Neural progenitor cell (in vitro differentiated cells): ENCODE results near the gene CTRL. TPM values are rescaled to one million over a fixed set of nuclear protein-coding genes. Genes with fewer than 3 reads are reported as not detected.
"Not testable (repeated sequence)": the region's sequence is repeated elsewhere in the genome, so short reads cannot be mapped to it uniquely, and the experiment has no call there.

ENCODE experiments used
- DNase-seq: peaks from one replicate; pipeline ENCODE4 v3.0.0-alpha.2; 2016; ENCODE audit warnings: low spot score
- H2AFZ ChIP-seq: fragments of 200-600 bp; sonication (generic); replicated peaks from 2 replicates; pipeline ENCODE4 v1.6.1; 2016; ENCODE audit warnings: antibody characterized with exemption
- H3F3A ChIP-seq: fragments of 200-600 bp; sonication (generic); 2 replicates; pipeline ENCODE4 v1.6.1; 2016; ENCODE audit warnings: antibody characterized with exemption, low read depth
- H3K27ac ChIP-seq: fragments of 200-600 bp; sonication (generic); 2 replicates; pipeline ENCODE4 v1.5.1; 2016; ENCODE audit warnings: mild to moderate bottlenecking
- H3K27me3 ChIP-seq: fragments of 200-600 bp; sonication (generic); 2 replicates; pipeline ENCODE4 v1.6.1; 2016; ENCODE audit warnings: mild to moderate bottlenecking, moderate library complexity
- H3K36me3 ChIP-seq: fragments of 200-600 bp; sonication (generic); 2 replicates; pipeline ENCODE4 v1.5.1; 2016
- H3K4me1 ChIP-seq: fragments of 200-600 bp; sonication (generic); 2 replicates; pipeline ENCODE4 v1.6.1; 2016; ENCODE audit warnings: mixed run types
- H3K4me2 ChIP-seq: fragments of 200-600 bp; sonication (generic); 2 replicates; pipeline ENCODE4 v1.6.1; 2016
- H3K4me3 ChIP-seq: fragments of 200-600 bp; sonication (generic); 2 replicates; pipeline ENCODE4 v1.5.1; 2016
- H3K79me2 ChIP-seq: fragments of 200-600 bp; sonication (generic); 2 replicates; pipeline ENCODE4 v1.6.1; 2016; ENCODE audit warnings: low read depth
- H3K9ac ChIP-seq: fragments of 200-600 bp; sonication (generic); 2 replicates; pipeline ENCODE4 v1.6.1; 2016
- H3K9me3 ChIP-seq: fragments of 200-600 bp; sonication (generic); 2 replicates; pipeline ENCODE4 v1.5.1; 2016; ENCODE audit warnings: low read depth
- H4K20me1 ChIP-seq: fragments of 200-600 bp; sonication (generic); 2 replicates; pipeline ENCODE4 v1.6.1; 2016; ENCODE audit warnings: low read depth
- H3K27ac Mint-ChIP-seq: 3 replicates; pipeline ENCODE4 v1.8.0; 2021; ENCODE audit warnings: mixed read lengths
- H3K27me3 Mint-ChIP-seq: 2 replicates; pipeline ENCODE4 v1.8.0; 2022; ENCODE audit warnings: low read depth, mild to moderate bottlenecking, inconsistent platforms, moderate library complexity, mixed read lengths; ENCODE audit not compliant: insufficient read depth
- H3K36me3 Mint-ChIP-seq: 3 replicates; pipeline ENCODE4 v1.8.0; 2021; ENCODE audit warnings: mixed read lengths
- H3K4me1 Mint-ChIP-seq: 3 replicates; pipeline ENCODE4 v1.8.0; 2021; ENCODE audit warnings: mixed read lengths
- H3K4me3 Mint-ChIP-seq: 3 replicates; pipeline ENCODE4 v1.8.0; 2021; ENCODE audit warnings: mild to moderate bottlenecking, moderate library complexity, mixed read lengths
- H3K9me3 Mint-ChIP-seq: 3 replicates; pipeline ENCODE4 v1.8.0; 2020; ENCODE audit warnings: mixed read lengths
- CTCF ChIP-seq: fragments of 200-600 bp; sonication (generic); IDR thresholded peaks from 2 replicates; pipeline ENCODE4 v1.5.1; 2017; ENCODE audit warnings: antibody characterized with exemption, mild to moderate bottlenecking
- EZH2 ChIP-seq: fragments of 200-600 bp; sonication (generic); IDR thresholded peaks from 2 replicates; pipeline ENCODE4 v1.6.1; 2017; ENCODE audit warnings: antibody characterized with exemption, mild to moderate bottlenecking, moderate library complexity
- EZH2phosphoT487 ChIP-seq: fragments of 200-600 bp; sonication (generic); IDR thresholded peaks from 2 replicates; pipeline ENCODE4 v1.6.1; 2017; ENCODE audit warnings: antibody characterized with exemption
- total RNA-seq: library from RNA; depleted of rRNA; stranded (reverse); fragments of >200 nt; gene quantifications from 2 replicates; pipeline ENCODE4 v1.2.3, GENCODE V29; 2015; ENCODE audit warnings: low replicate concordance

Gene CTRL
- total RNA-seq, 1 donor from 2014 or later = 0.45 TPM

DNA sequence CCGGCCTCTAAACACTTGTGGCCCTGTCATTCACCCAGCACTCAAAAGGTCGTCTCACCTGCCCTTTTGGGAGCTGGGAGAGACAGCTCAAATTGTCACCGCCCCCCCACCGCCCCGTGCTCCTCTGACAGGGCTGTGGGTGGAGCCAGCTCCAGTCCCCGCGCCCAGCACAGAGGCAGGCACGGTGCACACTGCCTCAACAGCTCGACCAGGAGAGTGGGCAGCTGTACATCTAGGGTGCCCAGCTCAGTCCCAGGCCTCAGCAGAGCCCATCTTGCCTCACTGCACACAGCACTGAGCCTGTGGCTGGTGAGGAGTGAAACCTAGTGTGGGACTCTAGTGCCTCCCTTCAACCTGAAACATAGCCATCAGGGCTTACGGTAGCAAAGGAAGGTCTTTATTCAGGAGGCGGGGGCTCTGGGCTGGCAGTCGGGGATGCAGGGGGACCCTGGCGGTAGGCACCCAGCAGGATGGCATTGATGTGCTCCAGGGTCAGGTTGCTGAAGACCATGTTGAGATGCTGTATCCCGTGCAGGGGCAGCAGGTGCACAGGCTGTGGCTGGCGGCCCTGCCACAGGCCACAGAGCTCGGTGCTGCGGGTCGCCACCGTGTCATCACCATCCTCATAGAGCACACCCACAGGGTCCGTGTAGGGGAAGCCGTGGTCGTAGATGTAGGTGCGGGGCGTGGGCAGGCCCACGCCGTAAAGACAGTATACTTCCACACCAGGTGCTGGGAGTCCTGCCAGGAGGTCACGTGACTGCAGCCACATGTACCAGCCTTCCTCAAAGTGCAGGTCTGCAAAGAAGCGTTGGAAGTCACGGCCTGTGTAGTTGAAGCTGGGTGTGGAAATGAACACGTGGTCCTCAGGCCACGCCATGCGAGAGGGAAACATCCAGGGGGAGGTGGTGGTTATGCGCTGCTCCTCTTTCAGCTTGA, 8.1 kb upstream of the CTRL start:
- Mint-ChIP-seq H3K9me3 (no peaks in the 10 kb centered on the region), H3K27ac (no peak overlapping the region), H3K36me3 (peaks cover 1% of the 10 kb centered on the region), H3K4me1 (peaks cover 32% of the 10 kb centered on the region), H3K4me3 (no peak overlapping the region), H3K27me3 (peaks cover 7% of the 10 kb centered on the region)
- Histone ChIP-seq H3K79me2 (peaks cover 16% of the 10 kb centered on the region), H2AFZ (no peak overlapping the region), H3K27me3 (no peaks in the 10 kb centered on the region), H3K36me3 (no peaks in the 10 kb centered on the region), H3F3A (peaks cover 42% of the 10 kb centered on the region), H3K27ac (no peak overlapping the region), H3K4me3 (no peak overlapping the region), H3K9me3 (no peaks in the 10 kb centered on the region), H3K4me1 (peaks cover 26% of the 10 kb centered on the region), H4K20me1 (peaks cover 50% of the 10 kb centered on the region), H3K4me2 (no peak overlapping the region), H3K9ac (no peak overlapping the region)
- TF ChIP-seq EZH2phosphoT487 (no peak), CTCF (no peak), EZH2 (no peak)
- no peak for DNase-seq

DNA sequence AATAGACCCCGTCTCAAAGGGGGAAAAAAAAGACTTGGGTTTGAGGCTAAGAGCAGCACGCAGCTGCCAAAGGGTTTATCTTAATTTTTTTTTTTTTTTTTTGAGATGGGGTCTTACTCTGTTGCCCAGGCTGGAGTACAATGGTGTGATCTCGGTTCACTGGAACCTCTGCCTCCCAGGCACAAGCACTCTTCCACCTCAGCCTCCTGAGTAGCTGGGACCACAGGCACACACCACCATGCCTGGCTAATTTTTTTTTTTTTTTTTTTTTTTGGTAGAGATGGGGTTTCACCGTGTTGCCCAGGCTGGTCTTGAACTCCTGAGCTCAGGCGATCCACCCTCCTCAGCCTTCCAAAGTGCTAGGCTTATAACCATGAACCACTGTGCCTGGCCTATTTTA, 6.1 kb upstream of the CTRL start:
- not testable (repeated sequence) for H2AFZ ChIP-seq, H3K9me3 ChIP-seq, H3K9me3 Mint-ChIP-seq, H3K27me3 ChIP-seq, H3K36me3 ChIP-seq, H3K27ac ChIP-seq, H3K4me3 ChIP-seq, H3K4me2 ChIP-seq, H3K27me3 Mint-ChIP-seq, H3K36me3 Mint-ChIP-seq, H3K27ac Mint-ChIP-seq, H3K9ac ChIP-seq, DNase-seq
- peak overlapping the region; percentile 100 for H3K4me3 Mint-ChIP-seq
- Histone ChIP-seq H3K4me1 (peaks cover 12% of the 10 kb centered on the region), H4K20me1 (peaks cover 38% of the 10 kb centered on the region), H3K79me2 (peaks cover 16% of the 10 kb centered on the region), H3F3A (peaks cover 28% of the 10 kb centered on the region)
- H3K4me1 Mint-ChIP-seq = peaks cover 28% of the 10 kb centered on the region

GRCh38 chr16:67936880-67937605, 5.4 kb upstream of the CTRL start:
- H3K79me2 ChIP-seq = peaks cover 16% of the 10 kb centered on the region
- H3K9me3 ChIP-seq = no peaks in the 10 kb centered on the region
- no peak overlapping the region for H2AFZ ChIP-seq
- no peaks in the 10 kb centered on the region for H3K27me3 ChIP-seq
- Mint-ChIP-seq H3K27me3 (peaks cover 11% of the 10 kb centered on the region), H3K4me3 (peak overlapping the region; percentile 100), H3K36me3 (peaks cover 1% of the 10 kb centered on the region), H3K9me3 (no peaks in the 10 kb centered on the region), H3K27ac (peak overlapping the region; percentile 82), H3K4me1 (peaks cover 26% of the 10 kb centered on the region)
- peaks cover 12% of the 10 kb centered on the region for H3K4me1 ChIP-seq
- no peaks in the 10 kb centered on the region for H3K36me3 ChIP-seq
- H4K20me1 ChIP-seq = peaks cover 31% of the 10 kb centered on the region
- peak overlapping the region; percentile 78 for H3K4me3 ChIP-seq
- H3K27ac ChIP-seq = no peak overlapping the region
- H3F3A ChIP-seq = peaks cover 21% of the 10 kb centered on the region
- no peak for DNase-seq
- H3K4me2 ChIP-seq = peak overlapping the region; percentile 94
- peak overlapping the region; percentile 77 for H3K9ac ChIP-seq
- TF ChIP-seq EZH2phosphoT487 = no peak
- no peak for TF ChIP-seq CTCF
- TF ChIP-seq EZH2 = no peak
